ENCODE data around the gene DDX59. TPM values are rescaled to one million over a fixed set of nuclear protein-coding genes. Genes with fewer than 3 reads are reported as not detected.

Gene DDX59
- total and polyA plus RNA-seq, 10 of the 15 experiments (the other 5 are each of a cell fraction or from before 2014, with no cell fraction given), result 17.3 to 42.1 (median 23.6) TPM

DNA sequence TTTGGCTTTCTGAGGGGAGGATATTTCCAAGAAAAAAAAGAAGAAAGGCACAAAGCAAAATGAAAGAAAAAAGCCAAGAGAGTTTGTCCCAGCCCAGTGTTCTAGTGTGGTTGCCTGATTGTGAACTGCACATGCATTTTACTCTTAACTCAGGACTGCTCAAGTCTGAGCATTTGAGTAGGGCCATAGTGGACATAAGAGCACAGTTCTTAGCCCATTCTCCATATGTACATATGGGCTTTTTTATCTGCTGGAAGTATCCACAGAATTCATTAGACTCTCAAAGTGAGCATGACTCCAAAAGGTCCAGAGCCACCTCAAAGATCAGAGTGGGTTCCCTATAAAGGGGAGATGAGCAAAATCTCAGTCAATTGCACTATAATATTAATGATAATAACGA is 13.6 kb upstream of the DDX59 start:
- RAD21 ChIA-PET (ENCODE audit: unreplicated experiment), result no interaction called here
- intact Hi-C loops (cut with micrococcal nuclease; ENCODE audit: unreplicated experiment), result no loop called here
- no peaks in the 10 kb centered on the region for H3K27me3 ChIP-seq (replicated peaks in 1 of 2; ENCODE audit: control insufficient read depth in 2 of 2, insufficient read depth in 2 of 2, low read length in 1 of 2)
- DNase-seq (ENCODE audit: low read depth, low spot score) (no peak), FAIRE-seq (no peak), ATAC-seq (no peak)
- no peaks in the 10 kb centered on the region for H3K79me2 ChIP-seq (ENCODE audit: control insufficient read depth, insufficient read depth, low read length)
- no peaks in the 10 kb centered on the region for H3K4me1 ChIP-seq (ENCODE audit: control insufficient read depth, insufficient read depth, low read length)
- 0% methylated on average over 1 of the region's 1 CpG for WGBS (ENCODE audit: insufficient coverage, insufficient replicate concordance, low lambda C conversion rate, missing lambda C conversion rate)
- no peaks in the 10 kb centered on the region for H4K20me1 ChIP-seq (ENCODE audit: control insufficient read depth, insufficient read depth)
- no peak overlapping the region for H3K9ac ChIP-seq (ENCODE audit: control insufficient read depth, insufficient read depth, low read length)
- in situ Hi-C loops (cut with MboI), result no loop called here
- H3K4me2 ChIP-seq (ENCODE audit: control insufficient read depth, insufficient read depth), result no peak overlapping the region
- CTCF ChIA-PET, result interaction anchor here (1.4 kb wide), 1 partner anchor 9 kb away, joined by 5 read pairs; no protein-coding TSS in a partner anchor
- POLR2A ChIA-PET, result no interaction called here
- H3K27ac ChIP-seq (ENCODE audit: control insufficient read depth, insufficient read depth), result no peak overlapping the region
- no peaks in the 10 kb centered on the region for H3K36me3 ChIP-seq (ENCODE audit: control insufficient read depth in 2 of 2, insufficient read depth in 2 of 2, low read length in 1 of 2)
- no peaks in the 10 kb centered on the region for H3K9me3 ChIP-seq (replicated peaks; ENCODE audit: control insufficient read depth, insufficient read depth, low read length)
- no peak overlapping the region for H3K4me3 ChIP-seq
- no peak overlapping the region for H2AFZ ChIP-seq (ENCODE audit: control insufficient read depth, low read depth, low read length)
- TF ChIP-seq, protein P1, sequence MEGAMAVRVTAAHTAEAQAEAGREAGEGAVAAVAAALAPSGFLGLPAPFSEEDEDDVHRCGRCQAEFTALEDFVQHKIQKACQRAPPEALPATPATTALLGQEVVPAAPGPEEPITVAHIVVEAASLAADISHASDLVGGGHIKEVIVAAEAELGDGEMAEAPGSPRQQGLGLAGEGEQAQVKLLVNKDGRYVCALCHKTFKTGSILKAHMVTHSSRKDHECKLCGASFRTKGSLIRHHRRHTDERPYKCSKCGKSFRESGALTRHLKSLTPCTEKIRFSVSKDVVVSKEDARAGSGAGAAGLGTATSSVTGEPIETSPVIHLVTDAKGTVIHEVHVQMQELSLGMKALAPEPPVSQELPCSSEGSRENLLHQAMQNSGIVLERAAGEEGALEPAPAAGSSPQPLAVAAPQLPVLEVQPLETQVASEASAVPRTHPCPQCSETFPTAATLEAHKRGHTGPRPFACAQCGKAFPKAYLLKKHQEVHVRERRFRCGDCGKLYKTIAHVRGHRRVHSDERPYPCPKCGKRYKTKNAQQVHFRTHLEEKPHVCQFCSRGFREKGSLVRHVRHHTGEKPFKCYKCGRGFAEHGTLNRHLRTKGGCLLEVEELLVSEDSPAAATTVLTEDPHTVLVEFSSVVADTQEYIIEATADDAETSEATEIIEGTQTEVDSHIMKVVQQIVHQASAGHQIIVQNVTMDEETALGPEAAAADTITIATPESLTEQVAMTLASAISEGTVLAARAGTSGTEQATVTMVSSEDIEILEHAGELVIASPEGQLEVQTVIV (IDR thresholded peaks at IDR 0.05; ENCODE audit: borderline replicate concordance, partially characterized antibody), result no peak
- TF ChIP-seq SUZ12 (IDR thresholded peaks at IDR 0.05; ENCODE audit: unreplicated experiment), result no peak
- no peak for TF ChIP-seq FOS (IDR thresholded peaks at IDR 0.05; ENCODE audit: borderline replicate concordance, extremely low read depth, insufficient read length)
- no peak for TF ChIP-seq FOXK2 (IDR thresholded peaks at IDR 0.05)
- SMC1A ChIA-PET (ENCODE audit: uncharacterized antibody, unreplicated experiment), result interaction anchor here (1.0 kb wide), 1 partner anchor 56 kb away, joined by 3 read pairs; no protein-coding TSS in a partner anchor
- no TSS peak for BruUV-seq (replicated peaks)

DNA sequence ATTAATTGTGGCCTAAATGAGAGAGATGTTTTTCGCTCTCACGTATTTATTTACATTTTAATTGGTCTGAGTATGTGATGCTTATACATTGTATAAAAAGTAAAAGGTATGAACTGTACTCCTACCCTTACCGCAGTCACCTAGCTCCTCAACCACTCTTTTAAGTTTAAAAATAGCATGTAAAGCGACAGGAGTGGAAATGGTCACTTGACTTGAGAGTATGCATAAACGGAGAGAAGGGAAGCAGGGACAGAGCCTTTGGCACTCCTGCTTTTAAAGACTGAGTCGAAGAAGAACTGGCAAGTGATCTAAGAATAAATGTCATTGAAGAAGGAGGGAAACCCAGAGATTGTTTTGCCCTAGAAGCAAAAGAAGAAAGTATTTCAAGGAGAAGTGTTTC is 11.5 kb upstream of the DDX59 start:
- intact Hi-C loops (cut with micrococcal nuclease; ENCODE audit: unreplicated experiment), result no loop called here
- Histone ChIP-seq H3K79me2 (ENCODE audit: control insufficient read depth, insufficient read depth, low read length) (no peaks in the 10 kb centered on the region), H3K4me2 (ENCODE audit: control insufficient read depth, insufficient read depth) (no peak overlapping the region), H4K20me1 (ENCODE audit: control insufficient read depth, insufficient read depth) (no peaks in the 10 kb centered on the region), H3K4me3 (no peak overlapping the region), H3K4me1 (ENCODE audit: control insufficient read depth, insufficient read depth, low read length) (no peaks in the 10 kb centered on the region), H3K27ac (ENCODE audit: control insufficient read depth, insufficient read depth) (no peak overlapping the region), H3K9me3 (replicated peaks; ENCODE audit: control insufficient read depth, insufficient read depth, low read length) (no peaks in the 10 kb centered on the region), H3K9ac (ENCODE audit: control insufficient read depth, insufficient read depth, low read length) (no peak overlapping the region), H3K36me3 (ENCODE audit: control insufficient read depth in 2 of 2, insufficient read depth in 2 of 2, low read length in 1 of 2) (no peaks in the 10 kb centered on the region), H2AFZ (ENCODE audit: control insufficient read depth, low read depth, low read length) (no peak overlapping the region), H3K27me3 (replicated peaks in 1 of 2; ENCODE audit: control insufficient read depth in 2 of 2, insufficient read depth in 2 of 2, low read length in 1 of 2) (no peaks in the 10 kb centered on the region)
- POLR2A ChIA-PET, result no interaction called here
- CTCF ChIA-PET, result interaction anchor here (1.4 kb wide), 1 partner anchor 59 kb away, joined by 6 read pairs; no protein-coding TSS in a partner anchor
- TF ChIP-seq GABPA (IDR thresholded peaks at IDR 0.05; ENCODE audit: low read depth) (no peak), PML (IDR thresholded peaks at IDR 0.05; ENCODE audit: low read length) (no peak), SIX5 (IDR thresholded peaks at IDR 0.05; ENCODE audit: low read depth, low read length, severe bottlenecking) (no peak), BACH1 (IDR thresholded peaks at IDR 0.05; ENCODE audit: borderline replicate concordance) (no peak)
- TF ChIP-seq, protein P2, sequence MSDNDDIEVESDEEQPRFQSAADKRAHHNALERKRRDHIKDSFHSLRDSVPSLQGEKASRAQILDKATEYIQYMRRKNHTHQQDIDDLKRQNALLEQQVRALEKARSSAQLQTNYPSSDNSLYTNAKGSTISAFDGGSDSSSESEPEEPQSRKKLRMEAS (IDR thresholded peaks at IDR 0.05; ENCODE audit: low read depth, low read length), result no peak
- SMC1A ChIA-PET (ENCODE audit: uncharacterized antibody, unreplicated experiment), result interaction anchor here (0.6 to 1.9 kb wide), 2 partner anchors 43 to 59 kb away, joined by 3 to 8 read pairs; no protein-coding TSS in a partner anchor
- RAD21 ChIA-PET (ENCODE audit: unreplicated experiment), result interaction anchor here (1.0 kb wide), 1 partner anchor 11 kb away, joined by 3 read pairs; no protein-coding TSS in a partner anchor
- no peak for DNase-seq (ENCODE audit: low read depth, low spot score)
- 55% methylated on average over 6 of the region's 6 CpGs for WGBS (ENCODE audit: insufficient coverage, insufficient replicate concordance, low lambda C conversion rate, missing lambda C conversion rate)
- in situ Hi-C loops (cut with MboI), result no loop called here
- ATAC-seq, result no peak
- no peak for FAIRE-seq
- BruUV-seq (replicated peaks), result no TSS peak

Measured in GM12878 (cell line).